WTC11 (cell line): ENCODE measurements around the gene POMGNT2. TPM values are rescaled to one million over a fixed set of nuclear protein-coding genes. Genes with fewer than 3 reads are reported as not detected.

Experiments
- ATAC-seq: fragments of 200-7000 bp; cut with Tn5 transposase; 2 replicates; pipeline ENCODE4 v1.10.0; 2021; ENCODE audit warnings: mild to moderate bottlenecking, moderate library complexity
- CTCF ChIA-PET: fragments of 300-600 bp; sonication (Branson Sonifier 250); formaldehyde crosslinking; loops from one replicate; lab custom pipeline; 2021; ENCODE audit warnings: antibody characterized with exemption; lab: Charles Lee
- POLR2A ChIA-PET: fragments of 350-600 bp; sonication (Branson Sonifier 250); formaldehyde crosslinking; loops from one replicate; lab custom pipeline; 2021; ENCODE audit warnings: antibody characterized with exemption; lab: Charles Lee
- DNase-seq: peaks from one replicate; pipeline ENCODE4 v3.0.0; 2021; ENCODE audit warnings: low spot score
- H3K27ac Mint-ChIP-seq: 2 replicates; pipeline ENCODE4 v1.8.0; 2021; ENCODE audit warnings: mixed read lengths
- H3K27me3 Mint-ChIP-seq: 2 replicates; pipeline ENCODE4 v1.8.0; 2021; ENCODE audit warnings: low read depth, mild to moderate bottlenecking, moderate library complexity, mixed read lengths
- H3K36me3 Mint-ChIP-seq: 2 replicates; pipeline ENCODE4 v1.8.0; 2021; ENCODE audit warnings: mixed read lengths
- H3K4me1 Mint-ChIP-seq: 2 replicates; pipeline ENCODE4 v1.8.0; 2022; ENCODE audit warnings: mixed read lengths
- H3K4me3 Mint-ChIP-seq: 2 replicates; pipeline ENCODE4 v1.8.0; 2021; ENCODE audit warnings: mild to moderate bottlenecking, moderate library complexity, mixed read lengths
- H3K9me3 Mint-ChIP-seq: 2 replicates; pipeline ENCODE4 v1.8.0; 2021; ENCODE audit warnings: mixed read lengths
- AR ChIP-seq: fragments of 250-450 bp; sonication (Bioruptor Pico); IDR thresholded peaks from 2 replicates; pipeline ENCODE4 v1.9.0; 2021; ENCODE audit warnings: mild to moderate bottlenecking
- ATF1 ChIP-seq: sonication (generic); formaldehyde crosslinking; IDR thresholded peaks from 2 replicates; pipeline ENCODE4 v1.8.1; 2023; ENCODE audit warnings: mild to moderate bottlenecking, moderate library complexity, missing genetic modification reagents
- ATF3 ChIP-seq: sonication (generic); formaldehyde crosslinking; conservative IDR thresholded peaks from 2 replicates; pipeline ENCODE4 v1.8.1; 2022; ENCODE audit warnings: mild to moderate bottlenecking, missing genetic modification reagents
- ATF6 ChIP-seq: sonication (generic); formaldehyde crosslinking; IDR thresholded peaks from 2 replicates; pipeline ENCODE4 v1.8.1; 2023; ENCODE audit warnings: mild to moderate bottlenecking, missing genetic modification reagents
- CDX4 ChIP-seq: fragments of 250-450 bp; sonication (Bioruptor Pico); IDR thresholded peaks from 2 replicates; pipeline ENCODE4 v1.9.0; 2021; ENCODE audit warnings: moderate library complexity, mild to moderate bottlenecking, inconsistent platforms, borderline replicate concordance
- CREB1 ChIP-seq: sonication (generic); formaldehyde crosslinking; IDR thresholded peaks from 2 replicates; pipeline ENCODE4 v1.8.0; 2023; ENCODE audit warnings: mild to moderate bottlenecking, missing genetic modification reagents
- E2F5 ChIP-seq: sonication (generic); formaldehyde crosslinking; IDR thresholded peaks from 2 replicates; pipeline ENCODE4 v1.8.1; 2022; ENCODE audit warnings: mild to moderate bottlenecking, moderate library complexity, missing genetic modification reagents
- FOXP1 ChIP-seq: sonication (generic); formaldehyde crosslinking; IDR thresholded peaks from 2 replicates; pipeline ENCODE4 v1.8.0; 2022; ENCODE audit warnings: missing genetic modification reagents, mild to moderate bottlenecking, moderate library complexity, borderline replicate concordance
- GRHL2 ChIP-seq: fragments of 250-450 bp; sonication (Bioruptor Pico); IDR thresholded peaks from 2 replicates; pipeline ENCODE4 v1.8.0; 2022; ENCODE audit warnings: mild to moderate bottlenecking, moderate library complexity; ENCODE audit not compliant: insufficient replicate concordance, severe bottlenecking
- NFE2L1 ChIP-seq: sonication (generic); formaldehyde crosslinking; IDR thresholded peaks from 2 replicates; pipeline ENCODE4 v1.8.1; 2023; ENCODE audit warnings: missing genetic modification reagents
- NFYB ChIP-seq: sonication (generic); formaldehyde crosslinking; conservative IDR thresholded peaks from 2 replicates; pipeline ENCODE4 v1.8.0; 2022; ENCODE audit warnings: low read depth, missing genetic modification reagents
- NR1H2 ChIP-seq: sonication (generic); formaldehyde crosslinking; IDR thresholded peaks from 2 replicates; pipeline ENCODE4 v1.9.0; 2021; ENCODE audit warnings: mild to moderate bottlenecking, moderate library complexity, missing genetic modification reagents
- PRDM15 ChIP-seq: sonication (generic); formaldehyde crosslinking; IDR thresholded peaks from 2 replicates; pipeline ENCODE4 v1.8.0; 2022; ENCODE audit warnings: missing genetic modification reagents
- TEAD1 ChIP-seq: sonication (generic); formaldehyde crosslinking; IDR thresholded peaks from 2 replicates; pipeline ENCODE4 v1.8.0; 2022; ENCODE audit warnings: mild to moderate bottlenecking, missing genetic modification reagents
- TEAD4 ChIP-seq: sonication (generic); formaldehyde crosslinking; IDR thresholded peaks from 2 replicates; pipeline ENCODE4 v1.8.0; 2022; ENCODE audit warnings: mild to moderate bottlenecking, missing genetic modification reagents
- ZBTB21 ChIP-seq: sonication (generic); formaldehyde crosslinking; IDR thresholded peaks from 2 replicates; pipeline ENCODE4 v1.8.1; 2023; ENCODE audit warnings: mild to moderate bottlenecking, missing genetic modification reagents, borderline replicate concordance
- ZMAT4 ChIP-seq: fragments of 250-450 bp; sonication (Bioruptor Pico); IDR thresholded peaks from 2 replicates; pipeline ENCODE4 v1.9.0; 2021; ENCODE audit warnings: mild to moderate bottlenecking
- total RNA-seq: library from RNA; stranded (reverse); gene quantifications from 3 replicates; pipeline ENCODE4 v1.2.3, GENCODE V29; 2021

POMGNT2 gene
- total RNA-seq, 1 experiment from 2014 or later: 12.5 TPM

GRCh38 chr3:43094851-43095250 is 11.0 kb downstream of the POMGNT2 start (continued):
- no peak for TF ChIP-seq TEAD1 (CRISPR knock-in tag)
- no peak for TF ChIP-seq CREB1
- TF ChIP-seq NR1H2 (CRISPR knock-in tag): no peak
- no peak for TF ChIP-seq ATF6 (CRISPR knock-in tag)
- TF ChIP-seq PRDM15: no peak
- no peak for TF ChIP-seq NFYB (CRISPR knock-in tag)
- no peak for TF ChIP-seq ZMAT4 (CRISPR knock-in tag)
- TF ChIP-seq AR (CRISPR knock-in tag): no peak
- no peak for TF ChIP-seq TEAD4
- TF ChIP-seq ZBTB21 (CRISPR knock-in tag): no peak

GRCh38 chr3:43094381-43094780 is 11.5 kb downstream of the POMGNT2 start:
- CTCF ChIA-PET: no interaction called here
- Mint-ChIP-seq H3K27ac (no peak overlapping the region), H3K4me3 (no peak overlapping the region), H3K9me3 (no peaks in the 10 kb centered on the region), H3K4me1 (peaks cover 12% of the 10 kb centered on the region; the same call in 1 of the 2 replicates), H3K27me3 (no peaks in the 10 kb centered on the region), H3K36me3 (no peaks in the 10 kb centered on the region)
- POLR2A ChIA-PET: no interaction called here
- no peak for TF ChIP-seq NFE2L1 (CRISPR knock-in tag)
- TF ChIP-seq CDX4 (CRISPR knock-in tag): no peak
- TF ChIP-seq ATF1 (CRISPR knock-in tag): no peak
- no peak for TF ChIP-seq FOXP1 (CRISPR knock-in tag)
- TF ChIP-seq ATF3 (CRISPR knock-in tag): no peak
- no peak for TF ChIP-seq ATF6 (CRISPR knock-in tag)
- no peak for TF ChIP-seq AR (CRISPR knock-in tag)
- TF ChIP-seq ZMAT4 (CRISPR knock-in tag): no peak
- TF ChIP-seq E2F5 (CRISPR knock-in tag): no peak
- TF ChIP-seq GRHL2 (CRISPR knock-in tag): no peak
- no peak for ATAC-seq
- no peak for DNase-seq
